ENCODE results near the gene PTPRJ. TPM values are rescaled to one million over a fixed set of nuclear protein-coding genes. Genes with fewer than 3 reads are reported as not detected.

PTPRJ gene
- total RNA-seq, 4 donors from 2014 or later: 4.2 to 26.2 (median 9.2) TPM

DNA sequence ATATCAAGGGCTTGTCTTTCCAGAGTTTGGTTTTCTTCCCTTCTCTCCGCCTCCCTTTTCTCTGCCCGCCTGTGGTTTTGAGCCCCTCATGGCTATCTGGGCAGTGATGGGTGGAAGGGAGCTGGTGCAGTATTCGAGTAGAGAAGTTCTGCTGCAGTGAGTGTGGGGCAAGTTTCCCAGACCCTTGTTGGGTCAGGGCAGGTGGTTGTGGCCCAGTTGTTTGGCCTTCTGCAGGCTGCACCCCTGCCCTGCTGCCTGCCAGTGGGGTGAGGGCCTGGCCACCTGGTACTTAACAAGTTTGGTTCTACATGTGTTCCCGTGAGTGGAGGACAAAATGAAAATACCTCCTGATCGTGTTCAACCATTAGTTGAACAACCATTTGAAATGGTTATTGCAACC is 65.2 kb downstream of the PTPRJ start:
- WGBS, 2 donors: 89 to 98% methylated on average over 5 of the region's 5 CpGs
- no peak overlapping the region for H3K4me3 ChIP-seq (ENCODE audit: low read depth, poor library complexity, severe bottlenecking)
- no peak for DNase-seq (ENCODE audit: low spot score in 2 of 2)
- intact Hi-C loops (cut with DNase I; ENCODE audit: low total_unique reads): no loop called here
- TF ChIP-seq, protein P1, sequence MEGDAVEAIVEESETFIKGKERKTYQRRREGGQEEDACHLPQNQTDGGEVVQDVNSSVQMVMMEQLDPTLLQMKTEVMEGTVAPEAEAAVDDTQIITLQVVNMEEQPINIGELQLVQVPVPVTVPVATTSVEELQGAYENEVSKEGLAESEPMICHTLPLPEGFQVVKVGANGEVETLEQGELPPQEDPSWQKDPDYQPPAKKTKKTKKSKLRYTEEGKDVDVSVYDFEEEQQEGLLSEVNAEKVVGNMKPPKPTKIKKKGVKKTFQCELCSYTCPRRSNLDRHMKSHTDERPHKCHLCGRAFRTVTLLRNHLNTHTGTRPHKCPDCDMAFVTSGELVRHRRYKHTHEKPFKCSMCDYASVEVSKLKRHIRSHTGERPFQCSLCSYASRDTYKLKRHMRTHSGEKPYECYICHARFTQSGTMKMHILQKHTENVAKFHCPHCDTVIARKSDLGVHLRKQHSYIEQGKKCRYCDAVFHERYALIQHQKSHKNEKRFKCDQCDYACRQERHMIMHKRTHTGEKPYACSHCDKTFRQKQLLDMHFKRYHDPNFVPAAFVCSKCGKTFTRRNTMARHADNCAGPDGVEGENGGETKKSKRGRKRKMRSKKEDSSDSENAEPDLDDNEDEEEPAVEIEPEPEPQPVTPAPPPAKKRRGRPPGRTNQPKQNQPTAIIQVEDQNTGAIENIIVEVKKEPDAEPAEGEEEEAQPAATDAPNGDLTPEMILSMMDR (IDR thresholded peaks at IDR 0.05): no peak
- TF ChIP-seq POLR2A (IDR thresholded peaks at IDR 0.05): no peak

- no peak for TF ChIP-seq POLR2A (IDR thresholded peaks at IDR 0.05)
- TF ChIP-seq, protein P1 (IDR thresholded peaks at IDR 0.05): no peak
- intact Hi-C loops (cut with DNase I; ENCODE audit: low total_unique reads): no loop called here
- no peak for DNase-seq (ENCODE audit: low spot score in 2 of 2)
- no peak overlapping the region for H3K4me3 ChIP-seq (ENCODE audit: low read depth, poor library complexity, severe bottlenecking)
- 68 to 72% methylated on average over 8 of the region's 8 CpGs for WGBS, 2 donors
These were observed 67.3 kb downstream of the PTPRJ start for GRCh38 chr11:48047616-48048015.

DNA sequence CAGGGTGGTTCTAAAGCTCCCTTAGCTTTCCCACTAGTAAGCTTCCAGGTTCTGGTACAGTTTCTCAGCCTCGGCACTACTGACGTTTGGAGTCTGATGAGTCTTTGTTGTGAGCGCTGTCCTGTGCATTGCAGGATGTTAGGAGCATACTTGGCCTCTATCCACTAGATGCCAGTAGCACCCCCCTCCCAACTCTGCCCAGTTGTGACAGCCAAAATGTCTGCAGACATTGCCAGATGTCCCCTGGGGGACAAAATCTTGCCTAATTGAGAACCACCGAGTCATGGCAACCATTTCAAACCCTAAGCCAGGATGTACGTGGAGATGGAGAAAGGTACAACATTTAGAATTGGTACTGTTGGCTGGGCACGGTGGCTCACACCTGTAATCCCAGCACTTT is 68.7 kb downstream of the PTPRJ start:
- WGBS, 2 donors: 83 to 88% methylated on average over 6 of the region's 6 CpGs
- TF ChIP-seq POLR2A (IDR thresholded peaks at IDR 0.05): no peak
- TF ChIP-seq, protein P1 (IDR thresholded peaks at IDR 0.05): no peak
- H3K4me3 ChIP-seq (ENCODE audit: low read depth, poor library complexity, severe bottlenecking): no peak overlapping the region
- DNase-seq (ENCODE audit: low spot score in 2 of 2): no peak
- intact Hi-C loops (cut with DNase I; ENCODE audit: low total_unique reads): no loop called here

DNA sequence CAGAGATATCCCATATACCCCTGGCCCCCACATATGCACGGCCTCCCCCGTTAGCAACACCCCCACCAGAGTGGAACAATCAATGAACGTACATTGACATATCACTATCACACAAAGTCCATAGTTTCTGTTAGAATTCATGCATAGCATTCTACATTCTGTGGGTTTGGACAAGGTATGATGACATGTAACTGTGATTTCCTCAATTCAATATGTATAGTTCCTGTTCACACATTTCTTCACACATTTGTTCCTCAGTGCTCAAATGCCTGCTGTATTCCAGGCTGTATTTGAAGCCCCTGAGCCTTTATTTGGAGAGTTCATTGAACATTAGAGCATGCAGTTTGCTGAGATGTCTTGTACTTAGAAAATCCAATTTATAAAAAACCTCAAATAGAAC is 69.9 kb downstream of the PTPRJ start:
- TF ChIP-seq, protein P1 (IDR thresholded peaks at IDR 0.05): no peak
- TF ChIP-seq POLR2A (IDR thresholded peaks at IDR 0.05): no peak
- no peak for DNase-seq (ENCODE audit: low spot score in 2 of 2)
- intact Hi-C loops (cut with DNase I; ENCODE audit: low total_unique reads): no loop called here
- H3K4me3 ChIP-seq (ENCODE audit: low read depth, poor library complexity, severe bottlenecking): no peak overlapping the region
- 65 to 72% methylated on average over 3 of the region's 3 CpGs for WGBS, 2 donors

GRCh38 chr11:48051217-48051830 is 71.0 kb downstream of the PTPRJ start:
- intact Hi-C loops (cut with DNase I; ENCODE audit: low total_unique reads): no loop called here
- WGBS, 2 donors: 90 to 95% methylated on average over 7 of the region's 7 CpGs
- no peak overlapping the region for H3K4me3 ChIP-seq (ENCODE audit: low read depth, poor library complexity, severe bottlenecking)
- no peak for TF ChIP-seq POLR2A (IDR thresholded peaks at IDR 0.05)
- TF ChIP-seq, protein P1 (IDR thresholded peaks at IDR 0.05): no peak
- DNase-seq (ENCODE audit: low spot score in 2 of 2): no peak
